AG09319 (cell line): ENCODE data around the gene DDIT3.

Experiments
- DNase-seq: peaks from one replicate; pipeline ENCODE4 v3.0.0-alpha.2; 2010; ENCODE audit warnings: low read depth; ENCODE audit errors: extremely low read depth
- CTCF ChIP-seq: IDR thresholded peaks from 2 replicates; pipeline ENCODE4 v1.5.1; 2011; ENCODE audit warnings: low read depth, mild to moderate bottlenecking, inconsistent platforms, low read length, moderate library complexity

Gene DDIT3

GRCh38 chr12:57490126-57490525 is 30.2 kb downstream of the DDIT3 start:
- DNase-seq: no peak
- TF ChIP-seq CTCF: no peak

GRCh38 chr12:57489157-57489641 is 31.1 kb downstream of the DDIT3 start:
- no peak for TF ChIP-seq CTCF
- no peak for DNase-seq

DNA sequence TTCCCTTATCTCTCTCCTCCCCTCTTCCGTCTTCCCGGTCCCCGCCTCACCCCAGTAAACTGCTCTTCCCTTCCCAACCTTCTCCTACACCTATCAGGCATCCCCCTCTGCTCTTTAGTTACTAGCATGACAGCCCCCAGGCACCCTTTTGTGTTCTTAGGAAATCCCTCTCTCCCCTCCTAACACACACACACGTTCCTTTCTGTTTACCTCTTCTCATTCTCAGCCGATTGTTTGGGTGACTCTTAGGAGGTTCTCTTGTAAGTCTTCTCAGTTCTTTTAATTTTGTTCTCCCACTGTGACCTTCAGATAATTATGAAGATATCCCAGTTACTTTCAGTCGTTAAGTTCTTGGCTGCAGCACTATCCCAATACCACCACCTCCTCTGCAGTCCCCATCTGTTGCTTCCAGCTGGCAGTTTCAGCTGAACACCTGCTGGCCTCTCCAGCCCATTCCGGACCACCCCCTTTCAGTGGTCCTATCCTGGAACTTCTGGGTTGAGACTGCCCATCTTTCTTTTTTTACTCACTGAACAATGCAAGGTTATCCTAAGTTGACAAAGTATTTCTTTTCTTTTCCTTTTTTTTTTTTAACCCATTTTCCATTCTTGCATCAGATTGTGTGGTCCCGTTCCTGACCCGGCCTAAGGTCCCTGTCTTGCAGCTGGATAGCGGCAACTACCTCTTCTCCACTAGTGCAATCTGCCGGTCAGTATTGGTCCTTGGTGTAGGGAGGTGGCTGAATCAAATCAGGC is 31.7 kb downstream of the DDIT3 start:
- TF ChIP-seq CTCF: no peak
- no peak for DNase-seq

DNA sequence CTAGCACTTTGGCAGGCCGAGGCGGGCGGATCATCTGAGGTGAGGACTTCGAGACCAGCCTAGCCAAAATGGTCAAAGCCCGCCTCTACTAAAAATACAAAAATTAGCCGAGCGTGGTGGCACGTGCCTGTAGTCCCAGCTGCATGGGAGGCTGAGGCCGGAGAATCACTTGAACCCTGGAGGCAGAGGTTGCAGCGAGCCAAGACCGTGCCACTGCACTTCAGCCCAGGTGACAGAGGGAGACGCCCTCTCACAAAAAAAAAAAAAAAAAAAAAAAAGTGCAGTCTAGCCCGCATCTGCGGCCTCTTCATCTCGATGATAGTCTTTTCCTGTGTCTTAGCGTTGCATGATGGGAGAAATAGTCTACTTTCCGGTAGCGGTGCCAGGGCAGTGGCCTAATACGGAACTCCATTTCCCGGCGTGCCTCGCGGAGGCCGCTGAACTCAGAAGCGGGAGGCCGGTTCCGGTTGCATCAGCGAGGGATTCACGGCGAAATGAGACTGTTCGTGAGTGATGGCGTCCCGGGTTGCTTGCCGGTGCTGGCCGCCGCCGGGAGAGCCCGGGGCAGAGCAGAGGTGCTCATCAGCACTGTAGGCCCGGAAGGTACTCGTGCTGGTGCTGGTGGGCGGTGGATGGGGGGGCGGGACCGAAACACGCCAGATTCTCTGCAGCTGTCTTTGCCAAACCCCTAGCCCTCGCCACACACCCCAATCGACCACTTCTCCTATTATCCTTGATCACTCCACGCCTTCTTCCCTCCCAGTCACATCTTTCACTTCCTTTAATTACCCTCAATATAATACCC is 32.5 kb downstream of the DDIT3 start, which contains the start of gene MARS1:
TSS of gene MARS1 (plus strand) at position 472 of the 805 bp plus-strand sequence. CDS start at position 495, 23 bp downstream.
- DNase-seq: peak; percentile 90
- TF ChIP-seq CTCF: no peak

DNA sequence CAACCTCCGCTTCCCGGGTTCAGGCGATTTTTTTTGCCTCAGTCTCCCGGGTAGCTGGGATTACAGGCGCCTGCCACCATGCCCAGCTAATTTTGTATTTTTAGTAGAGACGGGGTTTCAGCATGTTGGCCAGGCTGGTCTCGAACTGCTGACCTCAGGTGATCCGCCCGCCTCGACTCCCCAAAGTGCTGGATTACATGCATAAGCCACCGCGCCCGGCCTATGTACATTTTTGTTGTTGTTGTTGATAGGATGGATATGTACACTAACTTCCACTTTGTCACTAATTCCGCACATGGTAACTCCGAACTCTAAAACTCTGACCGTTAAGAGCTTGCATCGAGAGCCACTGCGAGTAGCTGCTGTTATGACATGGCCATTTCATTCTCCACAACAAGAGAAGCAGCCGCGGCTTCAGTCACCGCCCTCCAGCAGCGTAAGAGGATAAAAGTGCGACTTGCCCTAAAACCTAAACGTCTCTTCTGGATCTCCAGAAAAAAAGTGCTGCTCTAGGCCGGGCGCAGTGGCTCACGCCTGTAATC is 33.2 kb downstream of the DDIT3 start:
- DNase-seq: no peak
- no peak for TF ChIP-seq CTCF

DNA sequence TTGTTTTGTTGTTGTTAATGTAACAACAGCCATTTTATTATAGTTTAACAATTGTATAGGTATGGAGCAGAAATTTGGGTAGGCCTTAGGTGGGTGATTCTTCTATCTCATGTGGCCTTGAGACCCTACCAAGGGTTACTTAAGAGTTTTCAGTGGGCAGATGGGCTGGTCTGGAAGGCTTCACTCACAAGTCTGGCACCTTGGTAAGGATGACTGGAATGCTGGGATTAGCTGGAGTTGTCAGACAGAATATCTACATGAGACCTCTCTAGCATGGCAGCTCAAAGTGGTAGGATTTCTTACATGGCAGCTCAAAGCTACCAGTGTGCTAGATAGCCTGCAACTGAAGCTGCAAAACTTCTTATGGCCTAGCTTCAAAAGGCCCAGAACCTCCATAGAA is 34.6 kb downstream of the DDIT3 start:
- no peak for DNase-seq
- no peak for TF ChIP-seq CTCF

- no peak for DNase-seq
- no peak for TF ChIP-seq CTCF
Observed at GRCh38 chr12:57483466-57483865, 36.8 kb downstream of the DDIT3 start.
